Endothelial cell (in vitro differentiated cells): ENCODE results near the gene TNIK. TPM values are rescaled to one million over a fixed set of nuclear protein-coding genes. Genes with fewer than 3 reads are reported as not detected.

Experiments
- DNase-seq: peaks from one replicate; pipeline ENCODE4 v3.0.0; 2021; ENCODE audit warnings: low spot score
- H3K27ac Mint-ChIP-seq: one replicate; pipeline ENCODE4 v1.8.0; 2021; ENCODE audit warnings: mixed read lengths, inconsistent platforms; ENCODE audit not compliant: unreplicated experiment
- H3K27me3 Mint-ChIP-seq: one replicate; pipeline ENCODE4 v1.8.0; 2021; ENCODE audit warnings: mild to moderate bottlenecking, moderate library complexity, mixed read lengths, inconsistent platforms; ENCODE audit not compliant: unreplicated experiment
- H3K36me3 Mint-ChIP-seq: one replicate; pipeline ENCODE4 v1.8.0; 2021; ENCODE audit warnings: mild to moderate bottlenecking, low read depth, mixed read lengths, inconsistent platforms; ENCODE audit not compliant: unreplicated experiment
- H3K4me1 Mint-ChIP-seq: one replicate; pipeline ENCODE4 v1.8.0; 2021; ENCODE audit warnings: mild to moderate bottlenecking, mixed read lengths, inconsistent platforms; ENCODE audit not compliant: unreplicated experiment
- H3K4me3 Mint-ChIP-seq: one replicate; pipeline ENCODE4 v1.8.0; 2021; ENCODE audit warnings: mild to moderate bottlenecking, mixed read lengths, inconsistent platforms; ENCODE audit not compliant: unreplicated experiment
- H3K9me3 Mint-ChIP-seq: one replicate; pipeline ENCODE4 v1.8.0; 2021; ENCODE audit warnings: mixed read lengths, inconsistent platforms; ENCODE audit not compliant: unreplicated experiment
- CTCF ChIP-seq: fragments of 200-600 bp; sonication (generic); IDR thresholded peaks from one replicate; pipeline ENCODE4 v1.5.0; 2021; ENCODE audit warnings: antibody characterized with exemption; ENCODE audit not compliant: unreplicated experiment
- total RNA-seq: library from RNA; stranded (reverse); fragmentation: NEBNext Ultra II Directional; extraction: Animal tissue kit (Norgen Biotek cat#: 25700); gene quantifications from one replicate; pipeline ENCODE4 v1.2.1, GENCODE V29; 2021; ENCODE audit not compliant: unreplicated experiment

Gene TNIK
- total RNA-seq, 1 donor from 2014 or later: 67.0 TPM

DNA sequence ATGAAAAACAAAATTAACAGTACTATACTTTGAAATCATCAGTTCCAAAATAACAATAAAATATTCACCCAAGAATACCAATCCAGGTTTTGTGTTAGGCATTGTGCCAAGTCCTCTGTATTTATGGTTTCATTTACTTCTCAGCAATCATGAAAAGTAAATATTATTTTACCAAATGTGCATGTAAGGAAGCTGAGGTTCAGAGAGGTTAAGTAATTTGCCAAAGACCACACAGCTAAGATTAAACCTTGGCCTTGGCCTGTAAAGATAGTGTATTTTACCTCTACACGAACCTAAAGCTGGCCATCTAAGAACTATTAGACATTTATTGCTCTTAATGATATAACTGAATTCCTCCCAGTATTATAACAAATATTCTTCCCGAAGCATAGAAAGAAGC lies 309.3 kb downstream of the TNIK start:
- H3K9me3 Mint-ChIP-seq: no peaks in the 10 kb centered on the region
- H3K4me1 Mint-ChIP-seq: peaks cover 5% of the 10 kb centered on the region
- H3K27ac Mint-ChIP-seq: no peak overlapping the region
- H3K36me3 Mint-ChIP-seq: peaks cover 27% of the 10 kb centered on the region
- H3K4me3 Mint-ChIP-seq: no peak overlapping the region
- DNase-seq: no peak
- peaks cover 2% of the 10 kb centered on the region for H3K27me3 Mint-ChIP-seq
- no peak for TF ChIP-seq CTCF

- H3K4me3 Mint-ChIP-seq: no peak overlapping the region
- peaks cover 2% of the 10 kb centered on the region for H3K27me3 Mint-ChIP-seq
- TF ChIP-seq CTCF: no peak
- H3K27ac Mint-ChIP-seq: no peak overlapping the region
- H3K9me3 Mint-ChIP-seq: no peaks in the 10 kb centered on the region
- peaks cover 24% of the 10 kb centered on the region for H3K36me3 Mint-ChIP-seq
- DNase-seq: no peak
- peaks cover 5% of the 10 kb centered on the region for H3K4me1 Mint-ChIP-seq
These were observed 310.6 kb downstream of the TNIK start for GRCh38 chr3:171149526-171150116.

- H3K9me3 Mint-ChIP-seq: no peaks in the 10 kb centered on the region
- H3K36me3 Mint-ChIP-seq: peaks cover 18% of the 10 kb centered on the region
- H3K4me3 Mint-ChIP-seq: peak overlapping the region; percentile 3
- no peak overlapping the region for H3K27ac Mint-ChIP-seq
- DNase-seq: no peak
- no peaks in the 10 kb centered on the region for H3K4me1 Mint-ChIP-seq
- no peak for TF ChIP-seq CTCF
- peaks cover 1% of the 10 kb centered on the region for H3K27me3 Mint-ChIP-seq
These were observed 314.4 kb downstream of the TNIK start for GRCh38 chr3:171145798-171146197.

DNA sequence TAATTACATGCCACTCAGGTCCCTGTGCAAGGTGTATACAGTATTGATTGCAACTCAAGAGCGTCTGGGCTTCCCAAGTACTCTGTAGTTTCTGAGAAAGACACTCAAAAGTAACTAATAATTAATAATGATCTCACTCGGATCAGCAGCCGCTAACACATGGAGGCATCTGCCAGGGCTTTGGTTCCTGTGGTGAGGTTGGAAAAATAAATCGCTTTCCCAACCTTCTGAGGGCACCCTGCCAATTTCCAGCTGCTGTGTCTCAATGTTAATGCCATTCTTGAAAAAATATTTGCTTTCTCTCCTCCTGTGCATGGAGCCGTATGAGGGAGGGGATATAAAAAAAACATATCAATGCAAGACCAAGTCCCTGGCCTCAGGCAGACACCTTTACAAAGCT lies 317.2 kb downstream of the TNIK start:
- TF ChIP-seq CTCF: no peak
- H3K4me3 Mint-ChIP-seq: no peak overlapping the region
- H3K27ac Mint-ChIP-seq: no peak overlapping the region
- DNase-seq: no peak
- H3K4me1 Mint-ChIP-seq: no peaks in the 10 kb centered on the region
- H3K9me3 Mint-ChIP-seq: no peaks in the 10 kb centered on the region
- peaks cover 26% of the 10 kb centered on the region for H3K36me3 Mint-ChIP-seq
- no peaks in the 10 kb centered on the region for H3K27me3 Mint-ChIP-seq

DNA sequence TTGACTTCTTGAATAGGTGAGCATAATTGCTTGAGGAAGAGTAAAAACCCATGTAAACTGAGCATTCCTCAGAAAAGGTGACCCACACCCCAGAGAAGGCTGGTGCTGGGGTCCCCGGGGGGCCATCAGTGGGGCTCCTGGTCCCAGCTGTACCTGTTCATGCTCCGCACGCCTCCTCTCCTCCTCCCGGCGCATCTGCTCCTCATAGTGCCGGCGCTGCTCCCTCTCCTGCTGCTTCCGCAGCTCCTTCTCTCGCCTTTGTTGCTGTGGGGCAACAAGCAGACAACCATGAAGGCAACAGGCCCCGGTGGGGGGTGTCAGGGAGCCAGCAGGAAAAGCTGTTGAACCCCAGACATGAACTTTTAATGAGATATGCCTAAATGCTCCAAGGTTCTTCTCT lies 320.0 kb downstream of the TNIK start:
- no peak for TF ChIP-seq CTCF
- no peaks in the 10 kb centered on the region for H3K9me3 Mint-ChIP-seq
- no peaks in the 10 kb centered on the region for H3K27me3 Mint-ChIP-seq
- no peak overlapping the region for H3K27ac Mint-ChIP-seq
- DNase-seq: no peak
- no peaks in the 10 kb centered on the region for H3K4me1 Mint-ChIP-seq
- peaks cover 34% of the 10 kb centered on the region for H3K36me3 Mint-ChIP-seq
- no peak overlapping the region for H3K4me3 Mint-ChIP-seq
